ENCODE data around the gene RAB11B. TPM values are rescaled to one million over a fixed set of nuclear protein-coding genes. Genes with fewer than 3 reads are reported as not detected.

Gene RAB11B
- total and polyA plus RNA-seq, 2 of the 13 experiments (the other 11 are each of a cell fraction or from before 2014, with no cell fraction given): 6.0 to 28.4 TPM

GRCh38 chr19:8421484-8422461, 31.6 kb downstream of the RAB11B start (continued):
- TF ChIP-seq CREM (IDR thresholded peaks at IDR 0.05): peak; percentile 41; the same call in 1 of the 2 replicates
- TF ChIP-seq CREM (CRISPR knock-in tag; IDR thresholded peaks at IDR 0.05): no peak
- 0 out of 2 replicates have a peak, but pooled peaks have one; percentile 34 for TF ChIP-seq RBFOX2 (IDR thresholded peaks at IDR 0.05; ENCODE audit: low read depth, low read length)
- TF ChIP-seq GATAD2A (CRISPR knock-in tag; IDR thresholded peaks at IDR 0.05): peak; percentile 73
- 0 out of 2 replicates have a peak, but pooled peaks have one; percentile 43 for TF ChIP-seq ZFP36L1 (CRISPR knock-in tag; IDR thresholded peaks at IDR 0.05)
- TF ChIP-seq MED1 (CRISPR knock-in tag; IDR thresholded peaks at IDR 0.05): peak; percentile 52
- 0 out of 2 replicates have a peak, but pooled peaks have one; percentile 45 for TF ChIP-seq HOXA5 (CRISPR knock-in tag; IDR thresholded peaks at IDR 0.05)
- 0 out of 2 replicates have a peak, but pooled peaks have one; percentile 52 for TF ChIP-seq SNAPC2 (CRISPR knock-in tag; IDR thresholded peaks at IDR 0.05)
- no peak for TF ChIP-seq ZNF225 (CRISPR knock-in tag; IDR thresholded peaks at IDR 0.05)
- peak; percentile 51; the same call in 1 of the 2 replicates for TF ChIP-seq PHF8 (CRISPR knock-in tag; IDR thresholded peaks at IDR 0.05)
- peak; percentile 70 for TF ChIP-seq HNF4A (CRISPR knock-in tag; IDR thresholded peaks at IDR 0.05)
- TF ChIP-seq ZFP82 (CRISPR knock-in tag; IDR thresholded peaks at IDR 0.05; ENCODE audit: borderline replicate concordance): no peak
- TF ChIP-seq STAT6 (CRISPR knock-in tag; IDR thresholded peaks at IDR 0.05; ENCODE audit: borderline replicate concordance): no peak
- no peak for TF ChIP-seq CENPBD1 (CRISPR knock-in tag; IDR thresholded peaks at IDR 0.05; ENCODE audit: borderline replicate concordance, low read depth)
- no peak for TF ChIP-seq IRF1 (CRISPR knock-in tag; IDR thresholded peaks at IDR 0.05; ENCODE audit: low read depth)
- TF ChIP-seq ATF3 (CRISPR knock-in tag; IDR thresholded peaks at IDR 0.05): no peak
- peak; percentile 23; the same call in 1 of the 2 replicates for TF ChIP-seq ZNF792 (CRISPR knock-in tag; IDR thresholded peaks at IDR 0.05)
- TF ChIP-seq PAXIP1 (CRISPR knock-in tag; conservative IDR thresholded peaks at IDR 0.05): peak; percentile 80
- TF ChIP-seq FOXP4 (CRISPR knock-in tag; IDR thresholded peaks at IDR 0.05): peak; percentile 47; the same call in 1 of the 2 replicates
